AG09319 (cell line): ENCODE results near the gene SLITRK3.
"Not testable (repeated sequence)": the region's sequence is repeated elsewhere in the genome, so short reads cannot be mapped to it uniquely, and the experiment has no call there.

ENCODE experiments used
- DNase-seq: peaks from one replicate; pipeline ENCODE4 v3.0.0-alpha.2; 2010; ENCODE audit warnings: low read depth; ENCODE audit errors: extremely low read depth
- CTCF ChIP-seq: IDR thresholded peaks from 2 replicates; pipeline ENCODE4 v1.5.1; 2011; ENCODE audit warnings: low read depth, mild to moderate bottlenecking, inconsistent platforms, low read length, moderate library complexity

Gene SLITRK3

GRCh38 chr3:165159760-165160421, 36.3 kb downstream of the SLITRK3 start:
- DNase-seq, result no peak
- TF ChIP-seq CTCF, result no peak

DNA sequence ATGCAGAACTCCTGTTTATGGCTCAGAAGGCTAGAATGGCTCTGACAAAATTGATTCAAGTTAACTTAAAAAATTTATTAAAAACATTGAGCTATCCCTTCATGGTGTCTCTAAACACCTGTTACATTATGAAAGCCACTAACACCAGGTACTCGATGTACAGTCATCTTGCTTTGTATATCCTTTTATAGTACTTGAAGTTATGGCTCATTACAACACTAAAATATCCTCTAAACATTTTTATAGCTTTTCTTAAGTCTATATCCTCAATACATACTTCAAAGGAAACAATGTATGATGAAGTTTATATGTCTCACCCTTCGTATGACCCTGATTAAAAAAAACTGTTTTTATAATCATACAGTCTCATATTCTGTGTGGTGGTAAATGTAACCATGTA, 38.2 kb downstream of the SLITRK3 start:
- TF ChIP-seq CTCF, result no peak

GRCh38 chr3:165156757-165157420, 39.3 kb downstream of the SLITRK3 start:
- TF ChIP-seq CTCF, result no peak
- no peak for DNase-seq

More for the DNA sequence above, 38.2 kb downstream of the SLITRK3 start:
- DNase-seq, result no peak

DNA sequence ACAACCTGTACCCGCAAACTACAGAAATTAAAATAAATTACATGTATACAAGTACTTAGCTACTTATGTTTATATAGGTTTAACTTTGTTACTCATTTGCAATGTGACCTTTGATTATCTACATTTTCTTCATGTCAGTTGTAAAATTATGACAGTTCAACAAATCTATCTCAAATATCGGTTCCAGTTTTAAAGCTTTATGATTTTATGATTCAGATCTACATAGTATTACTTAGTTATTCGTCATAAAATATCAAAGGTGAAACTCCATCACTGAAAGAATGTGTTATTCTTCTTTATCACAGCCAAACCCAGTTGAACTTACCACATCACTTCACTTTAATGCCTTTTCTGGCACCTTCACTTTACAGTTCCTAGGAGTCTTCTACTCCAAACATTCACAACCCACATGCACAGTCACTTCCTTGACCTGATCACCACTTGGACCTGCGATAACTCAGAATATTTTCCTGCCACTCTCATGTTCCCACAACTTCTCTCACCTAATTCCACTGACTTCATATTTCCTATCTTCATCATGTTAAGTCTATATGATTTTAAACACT, 47.2 kb downstream of the SLITRK3 start:
- TF ChIP-seq CTCF, result no peak
- DNase-seq, result no peak

DNA sequence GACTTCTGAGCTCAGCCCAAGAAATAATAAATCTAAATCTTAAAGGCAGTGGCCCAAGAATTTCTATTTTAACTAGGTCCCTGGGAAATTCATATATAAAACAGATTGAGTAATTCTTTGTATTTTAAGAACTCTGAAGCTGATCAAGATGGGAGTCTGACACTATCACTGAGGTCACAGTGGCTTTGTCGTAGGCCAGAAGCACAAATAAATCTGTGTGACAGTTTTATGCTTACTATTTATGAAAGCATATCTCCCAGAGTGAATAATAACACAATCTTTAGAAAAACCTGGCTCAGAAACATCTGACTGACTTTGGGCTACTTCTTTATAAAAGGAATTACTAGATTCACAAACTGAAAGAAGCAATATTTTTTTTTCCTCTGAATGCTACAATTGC, 51.9 kb downstream of the SLITRK3 start:
- no peak for TF ChIP-seq CTCF
- no peak for DNase-seq

DNA sequence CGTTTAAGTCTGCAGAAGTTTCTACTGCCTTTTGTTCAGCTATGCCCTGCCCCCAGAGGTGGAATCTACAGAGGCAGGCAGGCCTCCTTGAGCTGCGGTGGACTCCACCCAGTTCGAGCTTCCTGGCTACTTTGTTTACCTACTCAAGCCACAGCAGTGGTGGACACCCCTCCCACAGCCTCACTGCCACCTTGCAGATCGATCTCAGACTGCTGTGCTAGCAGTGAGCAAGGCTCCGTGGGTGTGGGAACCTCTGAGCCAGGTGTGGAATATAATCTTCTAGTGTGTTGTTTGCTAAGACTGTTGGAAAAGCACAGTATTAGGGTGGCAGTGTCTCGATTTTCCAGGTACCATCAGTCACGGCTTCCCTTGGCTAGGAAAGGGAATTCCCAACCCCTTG, 56.3 kb downstream of the SLITRK3 start:
- not testable (repeated sequence) for DNase-seq
